Prostate gland (tissue), 2 donors: Measurements from ENCODE around the gene CARD14.

Experiments used
- POLR2A ChIP-seq: fragments of 450-650 bp; IDR thresholded peaks from one replicate; pipeline ENCODE4 v1.6.1; 2016; ENCODE audit warnings: antibody characterized with exemption, mild to moderate bottlenecking
- POLR2AphosphoS5 ChIP-seq: sonication (generic); formaldehyde crosslinking; IDR thresholded peaks from one replicate; pipeline ENCODE4 v1.6.1; 2017; ENCODE audit warnings: antibody characterized with exemption
- TF ChIP-seq, protein P1 (sequence below), 4 experiments: fragments of 200-600 bp in 2 of 4; fragments of 450-650 bp in 2 of 4; sonication (generic) in 2 of 4; IDR thresholded peaks; 1 replicate in 3 of 4; 2 replicates in 1 of 4; pipeline ENCODE4 v1.5.1; 2016 to 2019; ENCODE audit warnings: antibody characterized with exemption in 4 of 4, mild to moderate bottlenecking in 2 of 4, moderate library complexity in 2 of 4

GRCh38 chr17:80151333-80151732 lies 18.5 kb upstream of the CARD14 start:
- TF ChIP-seq, protein P1, sequence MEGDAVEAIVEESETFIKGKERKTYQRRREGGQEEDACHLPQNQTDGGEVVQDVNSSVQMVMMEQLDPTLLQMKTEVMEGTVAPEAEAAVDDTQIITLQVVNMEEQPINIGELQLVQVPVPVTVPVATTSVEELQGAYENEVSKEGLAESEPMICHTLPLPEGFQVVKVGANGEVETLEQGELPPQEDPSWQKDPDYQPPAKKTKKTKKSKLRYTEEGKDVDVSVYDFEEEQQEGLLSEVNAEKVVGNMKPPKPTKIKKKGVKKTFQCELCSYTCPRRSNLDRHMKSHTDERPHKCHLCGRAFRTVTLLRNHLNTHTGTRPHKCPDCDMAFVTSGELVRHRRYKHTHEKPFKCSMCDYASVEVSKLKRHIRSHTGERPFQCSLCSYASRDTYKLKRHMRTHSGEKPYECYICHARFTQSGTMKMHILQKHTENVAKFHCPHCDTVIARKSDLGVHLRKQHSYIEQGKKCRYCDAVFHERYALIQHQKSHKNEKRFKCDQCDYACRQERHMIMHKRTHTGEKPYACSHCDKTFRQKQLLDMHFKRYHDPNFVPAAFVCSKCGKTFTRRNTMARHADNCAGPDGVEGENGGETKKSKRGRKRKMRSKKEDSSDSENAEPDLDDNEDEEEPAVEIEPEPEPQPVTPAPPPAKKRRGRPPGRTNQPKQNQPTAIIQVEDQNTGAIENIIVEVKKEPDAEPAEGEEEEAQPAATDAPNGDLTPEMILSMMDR (IDR thresholded peaks at IDR 0.05) = no peak
- TF ChIP-seq POLR2A = no peak
- TF ChIP-seq POLR2AphosphoS5 = no peak
